ENCODE measurements around the gene QSOX1.

Gene QSOX1

DNA sequence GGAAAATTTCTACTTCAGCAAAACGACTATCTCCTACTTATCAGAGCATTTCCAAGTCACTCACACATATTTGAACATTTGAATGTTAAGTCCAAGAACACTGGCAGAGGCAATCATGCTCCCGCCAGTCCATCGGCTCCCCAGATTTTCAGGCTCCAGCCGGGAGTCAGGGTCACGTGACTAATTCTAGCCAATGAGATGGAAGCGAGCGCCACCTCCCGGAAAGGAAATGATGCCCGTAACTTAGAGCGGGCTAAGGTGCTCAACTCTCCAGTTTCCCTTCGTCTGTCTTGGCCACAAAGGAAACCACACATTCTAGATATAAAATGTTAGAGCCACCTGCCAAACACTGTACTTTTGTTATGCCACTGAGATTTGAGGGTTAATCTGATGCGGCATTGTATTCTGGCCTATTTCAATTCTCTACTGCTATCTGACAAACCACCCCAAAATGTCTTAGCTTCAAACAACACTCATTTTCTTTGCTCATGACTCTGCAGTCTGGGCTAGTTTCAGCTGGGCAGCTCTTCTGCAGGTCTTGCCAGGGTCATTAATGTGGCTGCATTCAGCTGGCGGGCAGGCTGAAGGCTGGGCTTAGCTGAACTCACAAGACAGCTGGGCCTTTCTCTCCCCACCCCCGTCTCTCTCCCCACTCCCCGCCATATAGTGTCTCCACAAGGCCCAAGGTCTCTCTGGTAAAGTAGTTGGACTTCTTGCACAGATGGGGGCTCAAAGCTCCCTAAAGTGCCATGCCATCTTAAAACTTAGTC lies 58.9 kb downstream of the QSOX1 start:
- no peak for DNase-seq (ENCODE audit: low read depth)

GRCh38 chr1:180215856-180216625 lies 61.4 kb downstream of the QSOX1 start:
- DNase-seq (ENCODE audit: low read depth) = no peak

GRCh38 chr1:180217006-180217405 lies 62.3 kb downstream of the QSOX1 start:
- DNase-seq (ENCODE audit: low read depth) = no peak

- no peak for DNase-seq (ENCODE audit: low read depth)
These were observed 64.4 kb downstream of the QSOX1 start for GRCh38 chr1:180218806-180219765.

DNA sequence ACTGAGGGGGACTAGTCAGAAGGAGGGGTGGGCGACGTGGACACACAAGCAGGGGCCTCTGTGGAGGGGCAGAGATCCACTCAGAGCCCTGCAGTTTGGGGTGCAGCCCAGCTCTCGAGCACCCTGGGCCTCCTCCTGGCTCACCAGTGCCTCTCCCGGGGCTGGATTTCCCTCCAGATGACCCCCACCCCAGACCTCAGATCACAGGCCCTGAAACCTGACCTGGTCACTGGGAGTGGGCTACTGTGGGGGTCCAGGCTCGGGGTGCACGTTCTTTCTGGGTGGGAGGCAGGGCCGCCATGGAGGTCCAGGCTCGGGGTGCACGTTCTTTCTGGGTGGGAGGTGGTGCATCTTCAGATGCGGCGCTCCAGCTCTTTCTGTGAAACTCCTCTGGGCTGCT lies 65.1 kb downstream of the QSOX1 start:
- no peak for DNase-seq (ENCODE audit: low read depth)

DNA sequence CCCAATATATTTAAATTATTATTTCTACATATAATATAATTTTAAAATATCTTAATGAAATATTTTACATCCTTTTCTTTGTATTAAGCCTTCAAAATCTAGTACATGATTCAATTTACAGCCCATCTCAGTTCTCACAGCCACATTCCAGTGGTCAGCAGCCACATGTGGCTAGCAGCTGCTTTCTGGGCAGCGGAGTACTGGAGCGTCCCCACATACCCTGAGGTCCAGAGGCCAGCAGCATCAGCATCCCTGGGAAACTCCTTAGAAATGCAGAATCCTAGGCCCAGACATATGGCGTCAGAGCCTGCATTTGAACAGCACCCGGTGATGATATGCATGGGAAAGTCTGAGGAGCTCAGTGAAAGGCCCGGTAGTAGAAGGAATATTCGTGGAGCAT lies 66.8 kb downstream of the QSOX1 start:
- DNase-seq (ENCODE audit: low read depth) = peak; percentile 54

DNA sequence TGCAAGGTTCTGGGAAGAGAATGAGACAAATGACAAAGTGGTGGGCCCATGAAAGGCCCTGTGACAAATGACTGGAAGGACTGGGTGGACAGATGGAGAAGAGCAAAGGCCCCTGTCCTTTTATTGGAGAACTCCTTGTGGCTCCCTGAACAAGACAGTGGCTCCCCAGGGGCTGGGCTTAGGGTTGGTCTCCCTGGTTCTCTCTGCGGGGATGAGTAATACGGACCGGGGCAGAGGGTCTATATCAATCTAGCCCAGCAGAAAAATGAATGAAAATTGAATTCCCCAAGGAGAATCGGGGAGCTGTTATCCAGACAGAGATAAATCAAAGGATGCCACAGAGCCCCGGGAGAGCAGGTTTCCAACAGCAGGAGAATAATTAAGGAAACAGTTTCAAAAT lies 70.2 kb downstream of the QSOX1 start:
- DNase-seq (ENCODE audit: low read depth) = no peak

DNA sequence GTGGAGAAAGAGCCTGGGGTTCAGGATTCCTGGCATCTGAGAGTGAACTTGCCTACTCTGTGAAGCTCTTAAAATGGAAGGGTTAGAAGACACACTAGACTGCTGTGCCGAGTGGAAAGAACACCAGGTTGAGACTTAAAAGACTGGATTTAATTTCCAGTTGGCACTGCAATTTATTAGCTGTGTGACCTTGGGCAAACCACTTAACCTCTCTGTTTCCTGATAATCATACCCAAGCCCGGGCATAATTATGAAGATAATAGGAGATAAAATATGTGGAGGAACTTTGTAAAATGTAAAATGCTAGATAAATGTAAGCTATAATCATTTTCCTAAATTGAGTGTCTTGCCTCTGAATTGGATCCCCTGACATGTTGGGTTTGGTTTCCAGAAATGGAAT lies 70.7 kb downstream of the QSOX1 start:
- DNase-seq (ENCODE audit: low read depth) = no peak

GRCh38 chr1:180227861-180228647 lies 73.4 kb downstream of the QSOX1 start:
- DNase-seq (ENCODE audit: low read depth) = no peak

GRCh38 chr1:180228648-180229482 lies 74.2 kb downstream of the QSOX1 start:
- no peak for DNase-seq (ENCODE audit: low read depth)

GRCh38 chr1:180229483-180230415 lies 75.1 kb downstream of the QSOX1 start, which contains the start of gene LHX4:
Gene LHX4, plus strand, starts transcription at chr1:180230264. Its CDS starts 266 bp downstream, at chr1:180230530.
- DNase-seq (ENCODE audit: low read depth) = peak; percentile 8

DNA sequence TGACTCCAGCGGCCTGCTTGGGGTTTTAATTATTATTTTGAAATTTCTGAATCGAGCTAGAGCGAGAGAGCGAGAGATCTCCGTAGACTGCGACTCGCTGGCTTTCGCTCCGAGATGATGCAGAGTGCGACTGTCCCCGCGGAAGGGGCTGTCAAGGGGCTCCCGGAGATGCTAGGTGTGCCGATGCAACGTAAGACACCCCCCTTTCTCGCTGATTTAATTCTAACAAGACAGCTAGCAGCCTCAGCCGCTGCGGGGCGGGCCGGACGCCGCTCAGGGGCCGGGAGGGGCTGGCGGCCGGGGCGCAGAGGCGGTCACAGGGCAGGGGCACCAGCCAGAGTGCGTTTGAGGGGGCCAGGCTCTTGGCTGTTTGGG lies 75.7 kb downstream of the QSOX1 start:
- DNase-seq (ENCODE audit: low read depth) = no peak

DNA sequence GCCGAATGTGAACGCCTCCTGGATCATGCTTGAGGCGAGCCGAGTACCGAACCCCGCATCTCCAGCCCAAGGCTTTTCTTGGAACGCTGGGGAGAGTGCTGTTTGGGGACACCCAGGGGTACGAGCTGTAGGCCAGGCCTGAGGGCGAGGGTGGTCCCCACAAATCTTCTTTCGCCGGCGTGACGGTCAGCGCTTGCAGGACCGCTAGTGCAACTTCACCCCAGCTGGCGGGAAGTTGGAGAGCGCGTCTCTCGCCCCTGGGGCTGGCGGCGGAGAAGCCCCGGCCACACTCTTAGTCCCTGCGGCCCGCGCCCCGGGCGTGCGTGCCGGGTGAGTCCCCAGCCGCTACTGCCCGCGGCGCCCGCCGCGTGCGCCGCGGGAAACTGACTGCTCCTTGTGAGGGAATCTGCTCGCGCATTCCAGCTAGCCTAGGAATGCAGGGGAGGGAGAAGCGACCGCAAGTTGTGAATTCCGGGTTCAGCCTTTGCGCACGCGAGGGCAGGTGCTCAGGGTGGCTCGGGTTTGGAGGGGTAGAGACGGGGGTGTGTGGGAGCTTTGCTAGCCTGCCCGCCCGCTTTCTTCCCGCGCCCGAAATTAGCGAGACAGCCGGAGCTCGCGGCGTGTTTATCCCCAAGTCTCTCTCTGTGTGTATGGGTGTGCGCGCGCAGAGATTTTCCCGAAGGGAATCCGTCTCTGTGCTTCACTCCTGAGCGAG lies 76.3 kb downstream of the QSOX1 start:
- DNase-seq (ENCODE audit: low read depth) = peak; percentile 19

DNA sequence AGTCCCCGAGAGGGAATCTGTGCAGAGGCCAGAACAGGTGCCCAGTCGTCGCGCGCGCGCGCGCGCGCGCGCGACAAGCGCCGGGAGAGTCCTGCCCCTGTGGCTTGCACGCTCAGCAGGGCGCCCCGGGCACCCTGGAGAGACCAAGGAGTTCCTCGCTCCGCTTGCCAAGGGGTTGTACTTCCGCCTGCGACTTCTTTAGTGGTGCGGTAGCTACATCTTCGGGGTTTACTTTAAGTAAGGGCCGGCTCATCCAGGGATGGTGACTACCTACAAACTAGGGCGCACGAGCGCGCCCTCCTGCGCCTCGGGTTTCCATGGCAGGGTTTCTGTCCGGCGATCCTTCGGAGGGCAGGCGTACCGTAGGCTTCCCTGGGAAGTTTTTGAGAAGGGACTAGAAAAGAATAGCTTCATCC lies 76.8 kb downstream of the QSOX1 start:
- peak; percentile 26 for DNase-seq (ENCODE audit: low read depth)

DNA sequence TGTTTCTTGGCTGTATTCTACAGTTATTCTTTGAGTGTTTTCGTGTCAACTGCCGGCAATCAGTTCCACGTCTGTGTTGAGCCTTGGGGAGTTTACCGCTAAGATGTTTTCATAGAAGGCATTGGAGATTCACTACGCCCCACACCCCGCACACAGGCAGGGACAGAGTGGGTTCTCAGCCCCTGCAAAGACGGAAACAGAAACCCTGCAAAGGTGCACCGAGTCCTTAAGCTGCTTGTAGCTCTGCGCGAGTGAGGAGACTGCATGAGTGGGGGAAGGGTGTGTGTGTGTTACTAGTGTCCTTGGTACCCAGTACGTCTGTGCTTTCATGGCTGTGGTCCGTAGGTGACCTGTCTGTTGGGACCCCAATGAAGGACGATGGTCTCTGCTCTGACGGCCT lies 77.3 kb downstream of the QSOX1 start:
- no peak for DNase-seq (ENCODE audit: low read depth)

DNA sequence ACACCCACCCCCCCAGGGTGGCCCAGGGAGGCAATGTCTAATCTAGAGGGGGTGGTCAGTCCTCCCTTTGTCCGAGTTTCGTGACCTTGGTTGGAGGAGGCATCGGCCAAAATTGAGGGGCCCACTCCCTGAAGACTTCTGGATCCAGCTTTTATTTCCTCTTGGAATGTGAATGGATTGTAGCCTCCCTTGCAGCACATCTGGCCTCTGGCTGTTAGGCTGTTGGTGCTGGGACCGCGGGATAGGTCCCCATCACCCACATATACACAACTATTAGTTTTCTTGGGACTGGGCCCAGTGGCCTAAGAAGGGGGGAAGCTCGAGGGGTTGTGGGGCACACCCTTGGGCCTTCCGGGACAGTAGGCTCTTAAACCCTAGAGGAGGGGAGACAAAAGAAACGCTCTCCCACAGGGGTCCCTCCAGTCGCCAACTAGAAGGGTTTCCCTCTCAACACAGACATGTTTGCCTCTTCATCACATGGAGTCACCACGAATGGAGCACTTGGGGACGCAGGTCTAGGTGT lies 77.9 kb downstream of the QSOX1 start:
- no peak for DNase-seq (ENCODE audit: low read depth)

GRCh38 chr1:180233191-180234011 lies 78.7 kb downstream of the QSOX1 start:
- no peak for DNase-seq (ENCODE audit: low read depth)

Measured in fibroblast of gingiva (primary cell).